Measurements from ENCODE around the gene DNAJC5.

Gene DNAJC5

GRCh38 chr20:63930971-63931553, 36.1 kb downstream of the DNAJC5 start:
- Histone ChIP-seq H3K9me3 (ENCODE audit: insufficient read depth, low read length) (no peaks in the 10 kb centered on the region), H3K9me2 (replicated peaks; ENCODE audit: insufficient read depth, low read length) (no peaks in the 10 kb centered on the region), H3K9ac (ENCODE audit: low read length) (no peak overlapping the region), H3K79me2 (ENCODE audit: insufficient read depth, low read length) (0 out of 2 replicates have a peak, but pooled peaks cover 10% of the 10 kb centered on the region), H3F3A (ENCODE audit: insufficient read depth) (no peaks in the 10 kb centered on the region), H3K4me2 (ENCODE audit: low read depth, low read length, poor library complexity, severe bottlenecking) (no peak overlapping the region), H4K20me1 (ENCODE audit: low read depth, low read length) (no peaks in the 10 kb centered on the region), H3K27ac (ENCODE audit: low read depth, low read length) (no peak overlapping the region), H2AFZ (ENCODE audit: low read depth, low read length, severe bottlenecking) (no peak overlapping the region), H3K4me3 (ENCODE audit: insufficient read depth, low read length, poor library complexity, severe bottlenecking) (no peak overlapping the region), H3K36me3 (ENCODE audit: low read length) (no peaks in the 10 kb centered on the region), H3K27me3 (ENCODE audit: low read length) (no peaks in the 10 kb centered on the region)
- TF ChIP-seq CTCF (IDR thresholded peaks at IDR 0.05; ENCODE audit: insufficient read depth, low read length, poor library complexity, severe bottlenecking): no peak
- TF ChIP-seq EZH2phosphoT487 (conservative IDR thresholded peaks at IDR 0.05; ENCODE audit: low read length): no peak

GRCh38 chr20:63931735-63932134, 36.8 kb downstream of the DNAJC5 start:
- 0 out of 2 replicates have a peak, but pooled peaks cover 4% of the 10 kb centered on the region for H3K79me2 ChIP-seq (ENCODE audit: insufficient read depth, low read length)
- H3K4me2 ChIP-seq (ENCODE audit: low read depth, low read length, poor library complexity, severe bottlenecking): no peak overlapping the region
- H3K27ac ChIP-seq (ENCODE audit: low read depth, low read length): no peak overlapping the region
- no peaks in the 10 kb centered on the region for H3F3A ChIP-seq (ENCODE audit: insufficient read depth)
- H3K4me3 ChIP-seq (ENCODE audit: insufficient read depth, low read length, poor library complexity, severe bottlenecking): no peak overlapping the region
- TF ChIP-seq CTCF (IDR thresholded peaks at IDR 0.05; ENCODE audit: insufficient read depth, low read length, poor library complexity, severe bottlenecking) (no peak), EZH2phosphoT487 (conservative IDR thresholded peaks at IDR 0.05; ENCODE audit: low read length) (no peak)
- H3K27me3 ChIP-seq (ENCODE audit: low read length): no peaks in the 10 kb centered on the region
- no peaks in the 10 kb centered on the region for H3K9me2 ChIP-seq (replicated peaks; ENCODE audit: insufficient read depth, low read length)
- H3K9ac ChIP-seq (ENCODE audit: low read length): no peak overlapping the region
- no peak overlapping the region for H2AFZ ChIP-seq (ENCODE audit: low read depth, low read length, severe bottlenecking)
- H3K9me3 ChIP-seq (ENCODE audit: insufficient read depth, low read length): no peaks in the 10 kb centered on the region
- no peaks in the 10 kb centered on the region for H4K20me1 ChIP-seq (ENCODE audit: low read depth, low read length)
- H3K36me3 ChIP-seq (ENCODE audit: low read length): no peaks in the 10 kb centered on the region

- no peak overlapping the region for H3K4me3 ChIP-seq (ENCODE audit: insufficient read depth, low read length, poor library complexity, severe bottlenecking)
- no peaks in the 10 kb centered on the region for H3K36me3 ChIP-seq (ENCODE audit: low read length)
- H2AFZ ChIP-seq (ENCODE audit: low read depth, low read length, severe bottlenecking): no peak overlapping the region
- no peaks in the 10 kb centered on the region for H3K79me2 ChIP-seq (ENCODE audit: insufficient read depth, low read length)
- TF ChIP-seq EZH2phosphoT487 (conservative IDR thresholded peaks at IDR 0.05; ENCODE audit: low read length) (no peak), CTCF (IDR thresholded peaks at IDR 0.05; ENCODE audit: insufficient read depth, low read length, poor library complexity, severe bottlenecking) (no peak)
- H3K9me3 ChIP-seq (ENCODE audit: insufficient read depth, low read length): no peaks in the 10 kb centered on the region
- H4K20me1 ChIP-seq (ENCODE audit: low read depth, low read length): no peaks in the 10 kb centered on the region
- no peak overlapping the region for H3K27ac ChIP-seq (ENCODE audit: low read depth, low read length)
- H3F3A ChIP-seq (ENCODE audit: insufficient read depth): no peaks in the 10 kb centered on the region; the same call in 1 of the 2 replicates
- no peaks in the 10 kb centered on the region for H3K27me3 ChIP-seq (ENCODE audit: low read length)
- H3K4me2 ChIP-seq (ENCODE audit: low read depth, low read length, poor library complexity, severe bottlenecking): no peak overlapping the region
- no peaks in the 10 kb centered on the region for H3K9me2 ChIP-seq (replicated peaks; ENCODE audit: insufficient read depth, low read length)
- H3K9ac ChIP-seq (ENCODE audit: low read length): no peak overlapping the region
Observed at GRCh38 chr20:63932606-63933160, 37.8 kb downstream of the DNAJC5 start.

Data from SU-DHL-6 (cell line).